ENCODE results near the gene SCAF4.

Gene SCAF4

GRCh38 chr21:31726407-31726806 is 5.5 kb downstream of the SCAF4 start:
- TF ChIP-seq EZH2phosphoT487 (IDR thresholded peaks at IDR 0.05; ENCODE audit: borderline replicate concordance): no peak
- no peak for TF ChIP-seq CTCF (conservative IDR thresholded peaks at IDR 0.05; ENCODE audit: low read length)
- Histone ChIP-seq H3F3A (ENCODE audit: low read depth) (no peaks in the 10 kb centered on the region), H3K9me2 (replicated peaks; ENCODE audit: low read depth, low read length) (no peaks in the 10 kb centered on the region), H3K4me3 (ENCODE audit: low read length, poor library complexity, severe bottlenecking) (peak overlapping the region; percentile 81), H4K20me1 (ENCODE audit: insufficient read depth, low read length, poor library complexity, severe bottlenecking) (peaks cover 98% of the 10 kb centered on the region), H3K9ac (ENCODE audit: low read depth, low read length, poor library complexity, severe bottlenecking) (no peak overlapping the region), H3K4me2 (ENCODE audit: low read depth, low read length, poor library complexity, severe bottlenecking) (peak overlapping the region; percentile 91), H3K79me2 (ENCODE audit: insufficient read depth, low read length) (peaks cover 99% of the 10 kb centered on the region), H2AFZ (ENCODE audit: low read length) (no peak overlapping the region), H3K9me3 (ENCODE audit: insufficient read depth, low read depth, low read length) (no peaks in the 10 kb centered on the region), H3K27me3 (ENCODE audit: insufficient read depth, low read length, poor library complexity, severe bottlenecking) (no peaks in the 10 kb centered on the region), H3K36me3 (ENCODE audit: insufficient read depth, low read length) (no peaks in the 10 kb centered on the region), H3K4me1 (ENCODE audit: insufficient read depth, low read length, poor library complexity, severe bottlenecking) (peaks cover 57% of the 10 kb centered on the region)

GRCh38 chr21:31725202-31725839 is 6.6 kb downstream of the SCAF4 start:
- Histone ChIP-seq H3K79me2 (ENCODE audit: insufficient read depth, low read length) (peaks cover 99% of the 10 kb centered on the region), H3K36me3 (ENCODE audit: insufficient read depth, low read length) (no peaks in the 10 kb centered on the region), H3F3A (ENCODE audit: low read depth) (no peaks in the 10 kb centered on the region), H3K4me1 (ENCODE audit: insufficient read depth, low read length, poor library complexity, severe bottlenecking) (peaks cover 61% of the 10 kb centered on the region), H3K27me3 (ENCODE audit: insufficient read depth, low read length, poor library complexity, severe bottlenecking) (no peaks in the 10 kb centered on the region), H3K9ac (ENCODE audit: low read depth, low read length, poor library complexity, severe bottlenecking) (peak overlapping the region; percentile 7), H4K20me1 (ENCODE audit: insufficient read depth, low read length, poor library complexity, severe bottlenecking) (peaks cover 100% of the 10 kb centered on the region), H3K4me2 (ENCODE audit: low read depth, low read length, poor library complexity, severe bottlenecking) (peak overlapping the region; percentile 91), H3K9me3 (ENCODE audit: insufficient read depth, low read depth, low read length) (no peaks in the 10 kb centered on the region), H3K4me3 (ENCODE audit: low read length, poor library complexity, severe bottlenecking) (peak overlapping the region; percentile 62), H3K9me2 (replicated peaks; ENCODE audit: low read depth, low read length) (no peaks in the 10 kb centered on the region), H2AFZ (ENCODE audit: low read length) (no peak overlapping the region)
- TF ChIP-seq EZH2phosphoT487 (IDR thresholded peaks at IDR 0.05; ENCODE audit: borderline replicate concordance) (no peak), CTCF (conservative IDR thresholded peaks at IDR 0.05; ENCODE audit: low read length) (no peak)

GRCh38 chr21:31724552-31724951 is 7.4 kb downstream of the SCAF4 start:
- Histone ChIP-seq H3K79me2 (ENCODE audit: insufficient read depth, low read length) (peaks cover 99% of the 10 kb centered on the region), H3K9ac (ENCODE audit: low read depth, low read length, poor library complexity, severe bottlenecking) (peak overlapping the region; percentile 7), H3K4me3 (ENCODE audit: low read length, poor library complexity, severe bottlenecking) (peak overlapping the region; percentile 62), H3K27me3 (ENCODE audit: insufficient read depth, low read length, poor library complexity, severe bottlenecking) (no peaks in the 10 kb centered on the region), H3K36me3 (ENCODE audit: insufficient read depth, low read length) (0 out of 2 replicates have a peak, but pooled peaks cover 3% of the 10 kb centered on the region), H2AFZ (ENCODE audit: low read length) (no peak overlapping the region), H3K4me2 (ENCODE audit: low read depth, low read length, poor library complexity, severe bottlenecking) (peak overlapping the region; percentile 91), H3K9me2 (replicated peaks; ENCODE audit: low read depth, low read length) (no peaks in the 10 kb centered on the region), H4K20me1 (ENCODE audit: insufficient read depth, low read length, poor library complexity, severe bottlenecking) (peaks cover 100% of the 10 kb centered on the region), H3F3A (ENCODE audit: low read depth) (no peaks in the 10 kb centered on the region), H3K9me3 (ENCODE audit: insufficient read depth, low read depth, low read length) (no peaks in the 10 kb centered on the region), H3K4me1 (ENCODE audit: insufficient read depth, low read length, poor library complexity, severe bottlenecking) (peaks cover 54% of the 10 kb centered on the region)
- TF ChIP-seq CTCF (conservative IDR thresholded peaks at IDR 0.05; ENCODE audit: low read length) (no peak), EZH2phosphoT487 (IDR thresholded peaks at IDR 0.05; ENCODE audit: borderline replicate concordance) (no peak)

All from Loucy (cell line).